HCT116 (cell line): ENCODE measurements around the gene RERG. TPM values are rescaled to one million over a fixed set of nuclear protein-coding genes. Genes with fewer than 3 reads are reported as not detected.

Source experiments
- ATAC-seq: fragments of 200-7000 bp; cut with Tn5 transposase; 2 replicates; pipeline ENCODE4 v1.9.1; 2020; ENCODE audit warnings: mild to moderate bottlenecking, moderate library complexity
- BruUV-seq: library from RNA; stranded (reverse); fragments of 400-500 nt; replicated peaks from 2 replicates; lab custom pipeline; 2021; lab: Mats Ljungman, UMichigan
- CTCF ChIA-PET: fragments of 300-600 bp; sonication (Branson Sonifier 250); formaldehyde crosslinking; loops from one replicate; lab custom pipeline; 2021; ENCODE audit warnings: antibody characterized with exemption; lab: Charles Lee
- POLR2A ChIA-PET: fragments of 300-600, 350-600 bp; sonication (Branson Sonifier 250); formaldehyde crosslinking; loops from one replicate; lab custom pipeline; 2021; ENCODE audit warnings: antibody characterized with exemption; lab: Charles Lee
- RAD21 ChIA-PET, 2 experiments: fragments of 300-600 bp; sonication (Branson Sonifier 250); formaldehyde crosslinking; loops; one replicate each; lab custom pipeline; 2023; ENCODE audit warnings: low total read pairs in 2 of 2; ENCODE audit not compliant: uncharacterized antibody in 2 of 2, unreplicated experiment in 2 of 2, low non-redundant PET in 1 of 2; lab: Charles Lee
- DNase-seq: peaks from one replicate; pipeline ENCODE4 v3.0.0-alpha.2; 2010; ENCODE audit warnings: low read depth, low spot score
- H2AFZ ChIP-seq: fragments of 200-600 bp; shearing (Covaris generic), sonication (generic); 2 replicates; pipeline ENCODE4 v1.6.1; 2017; ENCODE audit warnings: low read depth, mixed run types, mixed read lengths, antibody characterized with exemption, low read length; ENCODE audit not compliant: poor library complexity, severe bottlenecking
- H3K27ac ChIP-seq: 2 replicates; pipeline ENCODE4 v1.5.1; 2012; ENCODE audit warnings: low read depth, low read length
- H3K27me3 ChIP-seq: fragments of 200-600 bp; sonication (generic); 2 replicates; pipeline ENCODE4 v1.6.1; 2016; ENCODE audit warnings: mixed run types, low read length, mixed read lengths; ENCODE audit not compliant: insufficient read depth
- H3K36me3 ChIP-seq, 2 experiments: fragments of 200-500 bp in 1 of 2; fragments of 200-600 bp in 1 of 2; sonication (Bioruptor generic) in 1 of 2; sonication (generic) in 1 of 2; 2 replicates each; pipeline versions ENCODE4 v1.5.1 to v1.6.1; 2014 to 2016; ENCODE audit warnings: low read length in 2 of 2, inconsistent platforms in 1 of 2, mixed read lengths in 1 of 2, mixed run types in 1 of 2; ENCODE audit not compliant: insufficient read depth in 2 of 2, control insufficient read depth in 1 of 2
- H3K4me1 ChIP-seq, 2 experiments: fragments of 200-600 bp in 1 of 2; sonication (generic) in 1 of 2; 2 replicates each; pipeline versions ENCODE4 v1.5.1 to v1.6.1; 2012 to 2017; ENCODE audit warnings: low read length in 2 of 2, inconsistent platforms in 1 of 2, mild to moderate bottlenecking in 1 of 2, mixed read lengths in 1 of 2, mixed run types in 1 of 2, moderate library complexity in 1 of 2; ENCODE audit not compliant: insufficient read depth in 2 of 2, control insufficient read depth in 1 of 2
- H3K4me2 ChIP-seq: fragments of 200-600 bp; sonication (generic); 2 replicates; pipeline ENCODE4 v1.6.1; 2017; ENCODE audit warnings: mixed run types, low read length, mixed read lengths
- H3K4me3 ChIP-seq, 2 experiments: fragments of 200-600 bp in 1 of 2; sonication (generic) in 1 of 2; replicated peaks in 1 of 2; 2 replicates each; pipeline ENCODE4 v1.5.1; 2011 to 2016; ENCODE audit warnings: low read length in 2 of 2, control low read depth in 1 of 2, low read depth in 1 of 2, mild to moderate bottlenecking in 1 of 2, mixed read lengths in 1 of 2, mixed run types in 1 of 2
- H3K79me2 ChIP-seq: fragments of 200-600 bp; sonication (generic); 2 replicates; pipeline ENCODE4 v1.6.1; 2017; ENCODE audit warnings: mild to moderate bottlenecking, mixed run types, low read length, moderate library complexity, mixed read lengths; ENCODE audit not compliant: insufficient read depth
- H3K9ac ChIP-seq: fragments of 200-600 bp; sonication (generic); 2 replicates; pipeline ENCODE4 v1.6.1; 2016; ENCODE audit warnings: low read length, mixed read lengths
- H3K9me2 ChIP-seq: fragments of 200-600 bp; sonication (generic), shearing (Covaris generic); 2 replicates; pipeline ENCODE4 v1.6.1; 2017; ENCODE audit warnings: mixed run types, mild to moderate bottlenecking, moderate library complexity; ENCODE audit not compliant: insufficient read depth
- H3K9me3 ChIP-seq, 2 experiments: fragments of 200-500 bp in 1 of 2; fragments of 200-600 bp in 1 of 2; sonication (Bioruptor generic) in 1 of 2; sonication (generic) in 1 of 2; 2 replicates each; pipeline ENCODE4 v1.6.1; 2014 to 2017; ENCODE audit warnings: low read length in 2 of 2, mixed read lengths in 2 of 2, inconsistent platforms in 1 of 2, low read depth in 1 of 2, mild to moderate bottlenecking in 1 of 2, mixed run types in 1 of 2, moderate library complexity in 1 of 2; ENCODE audit not compliant: control insufficient read depth in 1 of 2, insufficient read depth in 1 of 2
- H4K20me1 ChIP-seq: fragments of 200-600 bp; sonication (generic), shearing (Covaris generic); 2 replicates; pipeline ENCODE4 v1.6.1; 2017; ENCODE audit warnings: mixed run types, mild to moderate bottlenecking, moderate library complexity; ENCODE audit not compliant: insufficient read depth
- CBX3 ChIP-seq: IDR thresholded peaks from 2 replicates; pipeline ENCODE4 v1.6.1; 2012; ENCODE audit warnings: low read depth
- CEBPB ChIP-seq: IDR thresholded peaks from 2 replicates; pipeline ENCODE4 v1.6.1; 2012; ENCODE audit warnings: low read depth
- EGR1 ChIP-seq: IDR thresholded peaks from 2 replicates; pipeline ENCODE4 v1.6.1; 2012; ENCODE audit warnings: low read depth
- ELF1 ChIP-seq: IDR thresholded peaks from 2 replicates; pipeline ENCODE4 v1.6.1; 2012; ENCODE audit warnings: low read depth, borderline replicate concordance
- EZH2phosphoT487 ChIP-seq: fragments of 200-600 bp; IDR thresholded peaks from 2 replicates; pipeline ENCODE4 v1.6.1; 2018; ENCODE audit warnings: antibody characterized with exemption, borderline replicate concordance
- FOSL1 ChIP-seq: IDR thresholded peaks from 2 replicates; pipeline ENCODE4 v1.6.1; 2012; ENCODE audit warnings: low read depth
- POLR2A ChIP-seq: IDR thresholded peaks from 2 replicates; pipeline ENCODE4 v1.7.0; 2011; ENCODE audit warnings: borderline replicate concordance; ENCODE audit not compliant: insufficient read depth, insufficient read length; ENCODE audit errors: extremely low read depth
- POLR2AphosphoS5 ChIP-seq: IDR thresholded peaks from 2 replicates; pipeline ENCODE4 v1.6.1; 2011; ENCODE audit warnings: mild to moderate bottlenecking, low read depth, low read length, moderate library complexity
- RAD21 ChIP-seq: IDR thresholded peaks from 2 replicates; pipeline ENCODE4 v1.6.1; 2012; ENCODE audit warnings: low read depth, mild to moderate bottlenecking
- SIN3A ChIP-seq: IDR thresholded peaks from 2 replicates; pipeline ENCODE4 v1.6.1; 2012; ENCODE audit warnings: low read depth
- SP1 ChIP-seq: IDR thresholded peaks from 2 replicates; pipeline ENCODE4 v1.6.1; 2012; ENCODE audit warnings: low read depth
- SRF ChIP-seq: IDR thresholded peaks from 2 replicates; pipeline ENCODE4 v1.6.1; 2012; ENCODE audit warnings: low read depth
- YY1 ChIP-seq: IDR thresholded peaks from 2 replicates; pipeline ENCODE4 v1.6.1; 2011; ENCODE audit warnings: low read length, low read depth, moderate library complexity, mild to moderate bottlenecking; ENCODE audit not compliant: insufficient replicate concordance; ENCODE audit errors: extremely low read depth
- ZFX ChIP-seq: fragments of 450-650 bp; IDR thresholded peaks from 2 replicates; pipeline ENCODE4 v1.6.1; 2017
- ZNF274 ChIP-seq: fragments of 200-500 bp; sonication (Bioruptor generic); IDR thresholded peaks from 2 replicates; pipeline ENCODE4 v1.6.1; 2014; ENCODE audit warnings: mild to moderate bottlenecking, low read depth, low read length, inconsistent platforms
- intact Hi-C: fragments of 100-400 bp; cut with micrococcal nuclease; formaldehyde crosslinking; loops from 2 replicates; pipeline ENCODE4 v1.10.0; 2022
- total RNA-seq: library from RNA; stranded (reverse); gene quantifications from one replicate; pipeline ENCODE4 v1.2.1, GENCODE V29; 2021; ENCODE audit not compliant: unreplicated experiment
- TF ChIP-seq, protein P1 (sequence below): IDR thresholded peaks from 2 replicates; pipeline ENCODE4 v1.6.1; 2012; ENCODE audit warnings: low read depth
- TF ChIP-seq, protein P2 (sequence below), 3 experiments: fragments of 200-600 bp in 1 of 3; sonication (generic) in 1 of 3; IDR thresholded peaks in 2 of 3; conservative IDR thresholded peaks in 1 of 3; 2 replicates each; pipeline ENCODE4 v1.5.1; 2012 to 2017; ENCODE audit warnings: low read depth in 2 of 3, low read length in 2 of 3, antibody characterized with exemption in 1 of 3, borderline replicate concordance in 1 of 3, control low read depth in 1 of 3, mild to moderate bottlenecking in 1 of 3, mixed read lengths in 1 of 3, mixed run types in 1 of 3, moderate library complexity in 1 of 3; ENCODE audit not compliant: insufficient read depth in 1 of 3
- TF ChIP-seq, protein P3 (sequence below): IDR thresholded peaks from 2 replicates; pipeline ENCODE4 v1.6.1; 2012
- TF ChIP-seq, protein P4 (sequence below): IDR thresholded peaks from 2 replicates; pipeline ENCODE4 v1.6.1; 2012
- TF ChIP-seq, protein P5 (sequence below): IDR thresholded peaks from 2 replicates; pipeline ENCODE4 v1.6.1; 2011; ENCODE audit warnings: mild to moderate bottlenecking, low read length, moderate library complexity; ENCODE audit not compliant: insufficient replicate concordance; ENCODE audit errors: extremely low read depth

Gene RERG
- total RNA-seq, 1 experiment from 2014 or later: not detected

DNA sequence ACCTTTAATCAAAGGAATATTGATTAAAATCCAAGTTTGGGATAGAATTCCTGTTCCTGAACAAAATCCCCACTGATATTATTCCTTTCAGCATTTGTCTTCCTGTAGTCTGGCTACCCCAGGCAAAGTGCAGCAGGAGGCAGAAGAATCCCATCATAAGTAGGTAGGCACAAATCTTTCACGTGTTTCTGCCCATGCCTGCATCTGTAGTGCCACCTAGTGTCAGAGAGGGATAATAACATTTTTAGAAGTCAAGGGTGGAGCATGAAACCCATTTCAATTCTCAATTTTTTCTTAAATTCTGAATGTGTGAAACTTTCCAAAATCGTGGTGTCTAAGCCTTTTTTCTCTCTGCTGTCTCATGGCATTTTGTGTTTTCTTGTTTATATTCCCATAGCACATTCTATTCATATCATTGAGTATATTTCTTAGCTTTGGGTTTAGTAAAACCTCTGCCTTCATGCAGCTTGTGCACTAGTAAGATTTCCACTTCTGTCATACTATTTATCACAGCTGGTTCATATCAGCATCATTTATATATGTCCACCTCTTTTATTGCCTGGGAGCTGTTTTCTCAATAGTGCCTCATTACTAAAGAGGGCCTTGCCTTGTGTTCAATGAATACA is 47.8 kb upstream of the RERG start:
- Histone ChIP-seq H3K79me2 (no peaks in the 10 kb centered on the region), H3K27ac (no peak overlapping the region), H3K4me3 (no peak overlapping the region), H2AFZ (no peak overlapping the region), H4K20me1 (no peaks in the 10 kb centered on the region; the same call in 1 of the 2 replicates), H3K36me3 (no peaks in the 10 kb centered on the region), H3K4me1 (no peaks in the 10 kb centered on the region), H3K27me3 (no peaks in the 10 kb centered on the region), H3K9me2 (no peaks in the 10 kb centered on the region), H3K9me3 (no peaks in the 10 kb centered on the region), H3K9ac (no peak overlapping the region), H3K4me2 (no peak overlapping the region)
- ChIA-PET CTCF (interaction anchor here (0.9 to 1.7 kb wide), 4 partner anchors 42 to 267 kb away, joined by 3 to 4 read pairs (median 4); no protein-coding TSS in a partner anchor), RAD21 (no interaction called here), POLR2A (no interaction called here)
- ATAC-seq (peak; percentile 86), DNase-seq (peak; percentile 62)
- no TSS peak for BruUV-seq
- intact Hi-C loops: loop anchor here (2.0 to 5.0 kb wide), 4 partner anchors 42 to 422 kb away; no protein-coding TSS in a partner anchor
- TF ChIP-seq, protein P1, sequence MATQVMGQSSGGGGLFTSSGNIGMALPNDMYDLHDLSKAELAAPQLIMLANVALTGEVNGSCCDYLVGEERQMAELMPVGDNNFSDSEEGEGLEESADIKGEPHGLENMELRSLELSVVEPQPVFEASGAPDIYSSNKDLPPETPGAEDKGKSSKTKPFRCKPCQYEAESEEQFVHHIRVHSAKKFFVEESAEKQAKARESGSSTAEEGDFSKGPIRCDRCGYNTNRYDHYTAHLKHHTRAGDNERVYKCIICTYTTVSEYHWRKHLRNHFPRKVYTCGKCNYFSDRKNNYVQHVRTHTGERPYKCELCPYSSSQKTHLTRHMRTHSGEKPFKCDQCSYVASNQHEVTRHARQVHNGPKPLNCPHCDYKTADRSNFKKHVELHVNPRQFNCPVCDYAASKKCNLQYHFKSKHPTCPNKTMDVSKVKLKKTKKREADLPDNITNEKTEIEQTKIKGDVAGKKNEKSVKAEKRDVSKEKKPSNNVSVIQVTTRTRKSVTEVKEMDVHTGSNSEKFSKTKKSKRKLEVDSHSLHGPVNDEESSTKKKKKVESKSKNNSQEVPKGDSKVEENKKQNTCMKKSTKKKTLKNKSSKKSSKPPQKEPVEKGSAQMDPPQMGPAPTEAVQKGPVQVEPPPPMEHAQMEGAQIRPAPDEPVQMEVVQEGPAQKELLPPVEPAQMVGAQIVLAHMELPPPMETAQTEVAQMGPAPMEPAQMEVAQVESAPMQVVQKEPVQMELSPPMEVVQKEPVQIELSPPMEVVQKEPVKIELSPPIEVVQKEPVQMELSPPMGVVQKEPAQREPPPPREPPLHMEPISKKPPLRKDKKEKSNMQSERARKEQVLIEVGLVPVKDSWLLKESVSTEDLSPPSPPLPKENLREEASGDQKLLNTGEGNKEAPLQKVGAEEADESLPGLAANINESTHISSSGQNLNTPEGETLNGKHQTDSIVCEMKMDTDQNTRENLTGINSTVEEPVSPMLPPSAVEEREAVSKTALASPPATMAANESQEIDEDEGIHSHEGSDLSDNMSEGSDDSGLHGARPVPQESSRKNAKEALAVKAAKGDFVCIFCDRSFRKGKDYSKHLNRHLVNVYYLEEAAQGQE: no peak
- TF ChIP-seq SIN3A (no peak), FOSL1 (no peak), EZH2phosphoT487 (no peak), ZNF274 (no peak), POLR2A (no peak), YY1 (no peak), ELF1 (no peak), CEBPB (no peak), SRF (no peak), CBX3 (peak; percentile 53; the same call in 1 of the 2 replicates), SP1 (no peak), EGR1 (no peak), POLR2AphosphoS5 (no peak), RAD21 (peak; percentile 86), ZFX (no peak)
- TF ChIP-seq, protein P2, sequence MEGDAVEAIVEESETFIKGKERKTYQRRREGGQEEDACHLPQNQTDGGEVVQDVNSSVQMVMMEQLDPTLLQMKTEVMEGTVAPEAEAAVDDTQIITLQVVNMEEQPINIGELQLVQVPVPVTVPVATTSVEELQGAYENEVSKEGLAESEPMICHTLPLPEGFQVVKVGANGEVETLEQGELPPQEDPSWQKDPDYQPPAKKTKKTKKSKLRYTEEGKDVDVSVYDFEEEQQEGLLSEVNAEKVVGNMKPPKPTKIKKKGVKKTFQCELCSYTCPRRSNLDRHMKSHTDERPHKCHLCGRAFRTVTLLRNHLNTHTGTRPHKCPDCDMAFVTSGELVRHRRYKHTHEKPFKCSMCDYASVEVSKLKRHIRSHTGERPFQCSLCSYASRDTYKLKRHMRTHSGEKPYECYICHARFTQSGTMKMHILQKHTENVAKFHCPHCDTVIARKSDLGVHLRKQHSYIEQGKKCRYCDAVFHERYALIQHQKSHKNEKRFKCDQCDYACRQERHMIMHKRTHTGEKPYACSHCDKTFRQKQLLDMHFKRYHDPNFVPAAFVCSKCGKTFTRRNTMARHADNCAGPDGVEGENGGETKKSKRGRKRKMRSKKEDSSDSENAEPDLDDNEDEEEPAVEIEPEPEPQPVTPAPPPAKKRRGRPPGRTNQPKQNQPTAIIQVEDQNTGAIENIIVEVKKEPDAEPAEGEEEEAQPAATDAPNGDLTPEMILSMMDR (IDR thresholded peaks at IDR 0.05 in 2 of 3, conservative IDR thresholded peaks at IDR 0.05 in 1 of 3; ENCODE audit: borderline replicate concordance in 1 of 3, insufficient read depth in 1 of 3, low read depth in 2 of 3, low read length in 2 of 3): peak; percentile 79 to 94 (median 84)
- TF ChIP-seq, protein P3, sequence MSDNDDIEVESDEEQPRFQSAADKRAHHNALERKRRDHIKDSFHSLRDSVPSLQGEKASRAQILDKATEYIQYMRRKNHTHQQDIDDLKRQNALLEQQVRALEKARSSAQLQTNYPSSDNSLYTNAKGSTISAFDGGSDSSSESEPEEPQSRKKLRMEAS: peak; percentile 79
- TF ChIP-seq, protein P4, sequence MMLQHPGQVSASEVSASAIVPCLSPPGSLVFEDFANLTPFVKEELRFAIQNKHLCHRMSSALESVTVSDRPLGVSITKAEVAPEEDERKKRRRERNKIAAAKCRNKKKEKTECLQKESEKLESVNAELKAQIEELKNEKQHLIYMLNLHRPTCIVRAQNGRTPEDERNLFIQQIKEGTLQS: no peak
- TF ChIP-seq, protein P5, sequence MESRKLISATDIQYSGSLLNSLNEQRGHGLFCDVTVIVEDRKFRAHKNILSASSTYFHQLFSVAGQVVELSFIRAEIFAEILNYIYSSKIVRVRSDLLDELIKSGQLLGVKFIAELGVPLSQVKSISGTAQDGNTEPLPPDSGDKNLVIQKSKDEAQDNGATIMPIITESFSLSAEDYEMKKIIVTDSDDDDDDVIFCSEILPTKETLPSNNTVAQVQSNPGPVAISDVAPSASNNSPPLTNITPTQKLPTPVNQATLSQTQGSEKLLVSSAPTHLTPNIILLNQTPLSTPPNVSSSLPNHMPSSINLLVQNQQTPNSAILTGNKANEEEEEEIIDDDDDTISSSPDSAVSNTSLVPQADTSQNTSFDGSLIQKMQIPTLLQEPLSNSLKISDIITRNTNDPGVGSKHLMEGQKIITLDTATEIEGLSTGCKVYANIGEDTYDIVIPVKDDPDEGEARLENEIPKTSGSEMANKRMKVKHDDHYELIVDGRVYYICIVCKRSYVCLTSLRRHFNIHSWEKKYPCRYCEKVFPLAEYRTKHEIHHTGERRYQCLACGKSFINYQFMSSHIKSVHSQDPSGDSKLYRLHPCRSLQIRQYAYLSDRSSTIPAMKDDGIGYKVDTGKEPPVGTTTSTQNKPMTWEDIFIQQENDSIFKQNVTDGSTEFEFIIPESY: no peak
